ENCODE measurements around the gene CCDC102B.

CCDC102B gene

GRCh38 chr18:69102959-69103358 lies 305.1 kb downstream of the CCDC102B start:
- no peak for DNase-seq

Data from AML-193 (cell line).